HL-60 (cell line): ENCODE results near the gene LAP3.

Experiments used
- DNase-seq, 2 experiments: peaks; one replicate each; pipeline ENCODE4 v3.0.0-alpha.2; 2010 to 2020; ENCODE audit warnings: low read depth in 1 of 2, low spot score in 1 of 2
- H3K27ac ChIP-seq: fragments of 250-450 bp; sonication (Bioruptor Pico); replicated peaks from 2 replicates; pipeline ENCODE4 v1.5.1; 2020; ENCODE audit warnings: mild to moderate bottlenecking, moderate library complexity
- H3K27me3 ChIP-seq: fragments of 250-450 bp; sonication (Bioruptor Pico); 2 replicates; pipeline ENCODE4 v1.5.1; 2021; ENCODE audit warnings: mild to moderate bottlenecking, moderate library complexity; ENCODE audit not compliant: insufficient read depth, poor library complexity, severe bottlenecking
- H3K4me3 ChIP-seq: replicated peaks from 2 replicates; pipeline ENCODE4 v1.5.1; 2011; ENCODE audit warnings: mild to moderate bottlenecking, control low read depth, low read length; ENCODE audit not compliant: insufficient read depth
- GABPA ChIP-seq: IDR thresholded peaks from 2 replicates; pipeline ENCODE4 v1.6.1; 2012; ENCODE audit warnings: low read depth
- POLR2AphosphoS5 ChIP-seq: IDR thresholded peaks from 2 replicates; pipeline ENCODE4 v1.6.1; 2012; ENCODE audit warnings: low read depth
- SPI1 ChIP-seq: IDR thresholded peaks from 2 replicates; pipeline ENCODE4 v1.6.1; 2012; ENCODE audit warnings: low read depth, mild to moderate bottlenecking, borderline replicate concordance
- TF ChIP-seq, protein P1 (sequence below): IDR thresholded peaks from one replicate; pipeline ENCODE4 v1.5.1; 2011; ENCODE audit warnings: low read length, control low read depth, inconsistent platforms; ENCODE audit not compliant: insufficient read depth
- TF ChIP-seq, protein P2 (sequence below): IDR thresholded peaks from 2 replicates; pipeline ENCODE4 v1.6.1; 2012; ENCODE audit warnings: low read depth; ENCODE audit not compliant: insufficient replicate concordance

LAP3 gene

DNA sequence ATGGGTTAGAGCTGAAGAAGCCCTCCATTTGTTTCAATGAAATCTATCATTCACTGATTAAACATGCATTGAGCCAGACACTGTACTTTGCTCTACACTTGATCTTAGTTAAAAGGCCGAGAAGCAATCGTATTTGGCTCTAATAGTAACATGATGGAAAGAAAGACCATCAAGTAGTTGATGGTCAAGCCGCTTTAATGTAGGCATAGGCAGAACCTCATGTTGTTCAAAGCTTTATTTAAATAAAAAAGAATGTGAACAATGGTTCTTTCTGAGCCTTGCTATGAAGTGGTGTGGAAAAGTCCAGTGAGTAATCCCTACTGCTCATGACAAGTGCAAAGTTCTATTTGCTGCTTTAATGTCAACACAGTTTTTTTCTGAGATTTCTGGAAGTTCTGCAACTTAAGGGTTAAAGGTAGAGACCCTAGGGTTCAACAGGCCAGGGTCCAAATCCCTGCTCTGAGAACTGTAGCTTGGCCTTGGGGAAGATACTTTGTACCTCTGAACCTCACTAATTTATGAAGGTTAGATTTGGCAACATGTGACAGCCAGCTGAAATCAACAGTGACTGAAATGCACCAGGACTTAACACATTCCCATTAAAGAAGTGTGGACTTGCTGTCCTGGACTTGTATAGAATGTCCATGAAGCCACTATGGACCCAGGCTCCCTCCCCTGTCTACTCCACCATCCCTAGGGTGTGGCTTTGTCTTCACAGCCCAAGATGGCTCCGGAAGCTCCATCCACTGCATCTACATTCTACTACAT is 17.9 kb upstream of the LAP3 start:
- Histone ChIP-seq H3K27ac (no peak overlapping the region), H3K4me3 (no peak overlapping the region), H3K27me3 (peaks cover 2% of the 10 kb centered on the region)
- TF ChIP-seq, protein P1, sequence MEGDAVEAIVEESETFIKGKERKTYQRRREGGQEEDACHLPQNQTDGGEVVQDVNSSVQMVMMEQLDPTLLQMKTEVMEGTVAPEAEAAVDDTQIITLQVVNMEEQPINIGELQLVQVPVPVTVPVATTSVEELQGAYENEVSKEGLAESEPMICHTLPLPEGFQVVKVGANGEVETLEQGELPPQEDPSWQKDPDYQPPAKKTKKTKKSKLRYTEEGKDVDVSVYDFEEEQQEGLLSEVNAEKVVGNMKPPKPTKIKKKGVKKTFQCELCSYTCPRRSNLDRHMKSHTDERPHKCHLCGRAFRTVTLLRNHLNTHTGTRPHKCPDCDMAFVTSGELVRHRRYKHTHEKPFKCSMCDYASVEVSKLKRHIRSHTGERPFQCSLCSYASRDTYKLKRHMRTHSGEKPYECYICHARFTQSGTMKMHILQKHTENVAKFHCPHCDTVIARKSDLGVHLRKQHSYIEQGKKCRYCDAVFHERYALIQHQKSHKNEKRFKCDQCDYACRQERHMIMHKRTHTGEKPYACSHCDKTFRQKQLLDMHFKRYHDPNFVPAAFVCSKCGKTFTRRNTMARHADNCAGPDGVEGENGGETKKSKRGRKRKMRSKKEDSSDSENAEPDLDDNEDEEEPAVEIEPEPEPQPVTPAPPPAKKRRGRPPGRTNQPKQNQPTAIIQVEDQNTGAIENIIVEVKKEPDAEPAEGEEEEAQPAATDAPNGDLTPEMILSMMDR: no peak
- TF ChIP-seq GABPA: no peak
- TF ChIP-seq, protein P2, sequence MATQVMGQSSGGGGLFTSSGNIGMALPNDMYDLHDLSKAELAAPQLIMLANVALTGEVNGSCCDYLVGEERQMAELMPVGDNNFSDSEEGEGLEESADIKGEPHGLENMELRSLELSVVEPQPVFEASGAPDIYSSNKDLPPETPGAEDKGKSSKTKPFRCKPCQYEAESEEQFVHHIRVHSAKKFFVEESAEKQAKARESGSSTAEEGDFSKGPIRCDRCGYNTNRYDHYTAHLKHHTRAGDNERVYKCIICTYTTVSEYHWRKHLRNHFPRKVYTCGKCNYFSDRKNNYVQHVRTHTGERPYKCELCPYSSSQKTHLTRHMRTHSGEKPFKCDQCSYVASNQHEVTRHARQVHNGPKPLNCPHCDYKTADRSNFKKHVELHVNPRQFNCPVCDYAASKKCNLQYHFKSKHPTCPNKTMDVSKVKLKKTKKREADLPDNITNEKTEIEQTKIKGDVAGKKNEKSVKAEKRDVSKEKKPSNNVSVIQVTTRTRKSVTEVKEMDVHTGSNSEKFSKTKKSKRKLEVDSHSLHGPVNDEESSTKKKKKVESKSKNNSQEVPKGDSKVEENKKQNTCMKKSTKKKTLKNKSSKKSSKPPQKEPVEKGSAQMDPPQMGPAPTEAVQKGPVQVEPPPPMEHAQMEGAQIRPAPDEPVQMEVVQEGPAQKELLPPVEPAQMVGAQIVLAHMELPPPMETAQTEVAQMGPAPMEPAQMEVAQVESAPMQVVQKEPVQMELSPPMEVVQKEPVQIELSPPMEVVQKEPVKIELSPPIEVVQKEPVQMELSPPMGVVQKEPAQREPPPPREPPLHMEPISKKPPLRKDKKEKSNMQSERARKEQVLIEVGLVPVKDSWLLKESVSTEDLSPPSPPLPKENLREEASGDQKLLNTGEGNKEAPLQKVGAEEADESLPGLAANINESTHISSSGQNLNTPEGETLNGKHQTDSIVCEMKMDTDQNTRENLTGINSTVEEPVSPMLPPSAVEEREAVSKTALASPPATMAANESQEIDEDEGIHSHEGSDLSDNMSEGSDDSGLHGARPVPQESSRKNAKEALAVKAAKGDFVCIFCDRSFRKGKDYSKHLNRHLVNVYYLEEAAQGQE: no peak
- no peak for TF ChIP-seq POLR2AphosphoS5
- no peak for TF ChIP-seq SPI1
- no peak for DNase-seq

- Histone ChIP-seq H3K27ac (no peak overlapping the region), H3K27me3 (peaks cover 2% of the 10 kb centered on the region), H3K4me3 (no peak overlapping the region)
- no peak for DNase-seq
- TF ChIP-seq GABPA: no peak
- TF ChIP-seq, protein P2: no peak
- no peak for TF ChIP-seq POLR2AphosphoS5
- TF ChIP-seq, protein P1: no peak
- TF ChIP-seq SPI1: no peak
These were observed 17.3 kb upstream of the LAP3 start for GRCh38 chr4:17559709-17560048.

DNA sequence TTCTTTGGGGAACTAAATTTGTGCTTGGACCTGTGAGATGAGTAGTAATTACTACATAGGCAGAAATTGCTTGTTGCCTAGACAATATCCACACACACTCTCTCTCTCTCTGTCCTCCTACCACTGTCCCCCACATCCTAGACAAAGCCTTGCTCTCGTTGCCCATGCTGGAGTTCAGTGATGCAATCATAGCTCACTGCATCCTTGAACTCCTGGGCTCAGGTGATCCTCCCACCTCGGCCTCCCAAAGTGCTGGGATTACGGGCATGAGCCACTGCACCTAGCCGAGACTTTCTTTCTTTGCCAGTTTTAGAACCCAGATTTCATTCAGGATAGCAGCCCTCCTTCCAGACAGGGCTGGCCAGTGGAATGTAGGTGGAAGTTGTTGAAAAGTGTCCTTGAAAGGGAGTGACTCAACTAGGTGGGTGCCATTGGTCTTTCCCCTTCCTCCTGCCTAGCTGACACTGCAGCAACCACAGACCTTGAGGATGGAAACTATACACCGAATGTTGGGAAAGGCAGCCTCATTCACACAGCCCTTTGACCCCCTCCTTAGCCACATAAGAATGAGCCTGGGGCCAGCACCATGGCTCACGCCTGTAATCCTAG is 16.8 kb upstream of the LAP3 start:
- TF ChIP-seq, protein P1: no peak
- TF ChIP-seq POLR2AphosphoS5: no peak
- TF ChIP-seq SPI1: no peak
- TF ChIP-seq, protein P2: no peak
- TF ChIP-seq GABPA: no peak
- no peak for DNase-seq
- H3K27me3 ChIP-seq: peaks cover 2% of the 10 kb centered on the region
- no peak overlapping the region for H3K4me3 ChIP-seq
- no peak overlapping the region for H3K27ac ChIP-seq
